GM12878 (cell line): ENCODE data around the gene ARHGEF1. TPM values are rescaled to one million over a fixed set of nuclear protein-coding genes. Genes with fewer than 3 reads are reported as not detected.

Source experiments
- ATAC-seq: fragments of 200-7000 bp; cut with Tn5 transposase; 3 replicates; pipeline ENCODE4 v1.9.1; 2020; ENCODE audit warnings: mild to moderate bottlenecking, moderate library complexity
- BruUV-seq: library from RNA; stranded (reverse); fragments of 400-500 nt; replicated peaks from 2 replicates; lab custom pipeline; 2021; lab: Mats Ljungman, UMichigan
- CTCF ChIA-PET: fragments of 300-600 bp; sonication (Branson Sonifier 250); formaldehyde crosslinking; extraction: SDS; loops from one replicate; lab custom pipeline; 2021; ENCODE audit warnings: inconsistent platforms; lab: Yijun Ruan, JAX
- POLR2A ChIA-PET: fragments of 350-600 bp; formaldehyde crosslinking; extraction: SDS; loops from one replicate; lab custom pipeline; 2021; ENCODE audit warnings: inconsistent platforms; lab: Charles Lee
- RAD21 ChIA-PET: fragments of 300-600 bp; sonication (Branson Sonifier 250); formaldehyde crosslinking; loops from one replicate; lab custom pipeline; 2023; ENCODE audit warnings: antibody characterized with exemption; ENCODE audit not compliant: unreplicated experiment; lab: Charles Lee
- SMC1A ChIA-PET: fragments of 300-600 bp; sonication (Branson Sonifier 250); formaldehyde crosslinking; loops from one replicate; lab custom pipeline; 2023; ENCODE audit not compliant: unreplicated experiment, uncharacterized antibody; lab: Charles Lee
- DNase-seq: peaks from one replicate; pipeline ENCODE4 v3.0.0-alpha.2; 2011; ENCODE audit warnings: low read depth, low spot score
- FAIRE-seq: peaks from 3 replicates; lab custom pipeline; 2011; peaks lifted over from hg19 to GRCh38; lab: Jason Lieb, UNC
- H2AFZ ChIP-seq: 2 replicates; pipeline ENCODE4 v1.6.0; 2011; ENCODE audit warnings: low read depth, low read length, control low read depth; ENCODE audit not compliant: control insufficient read depth
- H3K27ac ChIP-seq: 2 replicates; pipeline ENCODE4 v1.5.1; 2011; ENCODE audit warnings: control low read depth; ENCODE audit not compliant: control insufficient read depth, insufficient read depth
- H3K27me3 ChIP-seq, 2 experiments: replicated peaks in 1 of 2; 2 replicates each; pipeline versions ENCODE4 v1.6.0 to v1.6.1; 2011; ENCODE audit warnings: low read length in 1 of 2; ENCODE audit not compliant: control insufficient read depth in 2 of 2, insufficient read depth in 2 of 2
- H3K36me3 ChIP-seq, 2 experiments: 2 replicates each; pipeline ENCODE4 v1.5.1; 2011; ENCODE audit warnings: low read length in 1 of 2; ENCODE audit not compliant: control insufficient read depth in 2 of 2, insufficient read depth in 2 of 2
- H3K4me1 ChIP-seq: 2 replicates; pipeline ENCODE4 v1.6.1; 2011; ENCODE audit warnings: mild to moderate bottlenecking, low read length, moderate library complexity, mixed read lengths; ENCODE audit not compliant: control insufficient read depth, insufficient read depth
- H3K4me2 ChIP-seq: 2 replicates; pipeline ENCODE4 v1.6.0; 2011; ENCODE audit warnings: control low read depth; ENCODE audit not compliant: control insufficient read depth, insufficient read depth
- H3K4me3 ChIP-seq: fragments of 200-600 bp; sonication (generic); 2 replicates; pipeline ENCODE4 v1.5.1; 2016
- H3K79me2 ChIP-seq: 2 replicates; pipeline ENCODE4 v1.6.0; 2011; ENCODE audit warnings: low read length; ENCODE audit not compliant: control insufficient read depth, insufficient read depth
- H3K9ac ChIP-seq: 2 replicates; pipeline ENCODE4 v1.8.0; 2011; ENCODE audit warnings: low read length, control low read depth, mixed read lengths; ENCODE audit not compliant: control insufficient read depth, insufficient read depth
- H3K9me3 ChIP-seq: replicated peaks from 3 replicates; pipeline ENCODE4 v1.5.1; 2011; ENCODE audit warnings: mild to moderate bottlenecking, low read length; ENCODE audit not compliant: control insufficient read depth, insufficient read depth
- H4K20me1 ChIP-seq: 2 replicates; pipeline ENCODE4 v1.6.0; 2011; ENCODE audit not compliant: control insufficient read depth, insufficient read depth
- KLF5 ChIP-seq: fragments of 450-650 bp; IDR thresholded peaks from 2 replicates; pipeline ENCODE4 v1.6.1; 2014; ENCODE audit warnings: mild to moderate bottlenecking; ENCODE audit not compliant: partially characterized antibody
- MTA3 ChIP-seq: IDR thresholded peaks from 2 replicates; pipeline ENCODE4 v1.6.1; 2012; ENCODE audit warnings: low read length, inconsistent platforms, borderline replicate concordance
- MXI1 ChIP-seq: fragments of 150-350 bp; IDR thresholded peaks from 2 replicates; pipeline ENCODE4 v1.6.1; 2011; ENCODE audit warnings: low read depth, mild to moderate bottlenecking, inconsistent platforms, low read length, improper control_type of control experiment
- NBN ChIP-seq: fragments of 450-650 bp; IDR thresholded peaks from 2 replicates; pipeline ENCODE4 v1.6.1; 2016
- PRDM15 ChIP-seq: fragments of 450-650 bp; formaldehyde crosslinking; IDR thresholded peaks from 2 replicates; pipeline ENCODE4 v1.4.0; 2020; ENCODE audit warnings: mild to moderate bottlenecking, moderate library complexity
- RAD21 ChIP-seq: IDR thresholded peaks from 2 replicates; pipeline ENCODE4 v1.6.1; 2011; ENCODE audit warnings: mild to moderate bottlenecking, low read depth, low read length, moderate library complexity; ENCODE audit not compliant: insufficient read depth
- RUNX3 ChIP-seq: IDR thresholded peaks from 2 replicates; pipeline ENCODE4 v1.6.1; 2012; ENCODE audit warnings: low read length, inconsistent platforms
- SPI1 ChIP-seq: IDR thresholded peaks from 2 replicates; pipeline ENCODE4 v1.6.1; 2011; ENCODE audit warnings: low read depth, mild to moderate bottlenecking, low read length, moderate library complexity, borderline replicate concordance; ENCODE audit not compliant: insufficient read depth
- TCF7 ChIP-seq: IDR thresholded peaks from 2 replicates; pipeline ENCODE4 v1.6.1; 2014; ENCODE audit warnings: antibody characterized with exemption, borderline replicate concordance
- ZSCAN29 ChIP-seq: fragments of 450-650 bp; IDR thresholded peaks from 2 replicates; pipeline ENCODE4 v1.6.1; 2017; ENCODE audit warnings: mild to moderate bottlenecking, moderate library complexity
- WGBS: methylation state at CpG from one replicate; pipeline ENCODE4 v1.1.6; 2016; ENCODE audit warnings: low lambda C conversion rate; ENCODE audit not compliant: insufficient replicate concordance, insufficient coverage; ENCODE audit errors: missing lambda C conversion rate; 5-methylcytosine and 5-hydroxymethylcytosine counted together
- in situ Hi-C: fragments of 300-500 bp; cut with MboI; formaldehyde crosslinking; loops from 9 replicates; pipeline ENCODE4 v1.14.3; 2018; ENCODE audit warnings: mixed read lengths
- intact Hi-C: fragments of 100-400 bp; cut with micrococcal nuclease; formaldehyde crosslinking; loops from one replicate; pipeline ENCODE4 v1.14.2; 2022; ENCODE audit not compliant: unreplicated experiment
- polyA plus RNA-seq, 11 experiments: library from polyadenylated mRNA; depleted of rRNA in 4 of 11; unstranded in 6 of 11; stranded (reverse) in 5 of 11; fragments of >200 nt; fragmentation: Nextera tagmentation in 4 of 11; fragmentation: Illumina TruSeq in 1 of 11; extraction: Ambion mirVana in 4 of 11; extraction: Trizol in 1 of 11; gene quantifications; 1 replicate in 1 of 11; 2 replicates in 10 of 11; pipeline versions ENCODE4 v1.2.1 to v1.2.3, GENCODE V29; 2011 to 2016; ENCODE audit warnings: inconsistent platforms in 2 of 11, missing spikeins in 2 of 11, low read depth in 1 of 11
- total RNA-seq, 4 experiments: library from RNA; depleted of rRNA in 3 of 4; stranded (reverse); fragments of >200 nt in 3 of 4; fragmentation: Illumina TruSeq in 1 of 4; extraction: Trizol in 1 of 4; gene quantifications; 2 replicates each; pipeline versions ENCODE4 v1.2.1 to v1.2.3, GENCODE V29; 2013 to 2021
- TF ChIP-seq, protein P1 (sequence below): IDR thresholded peaks from 2 replicates; pipeline ENCODE4 v1.6.1; 2012; ENCODE audit warnings: low read depth, low read length, improper control_type of control experiment

Gene ARHGEF1
- total and polyA plus RNA-seq, 10 of the 15 experiments (the other 5 are each of a cell fraction or from before 2014, with no cell fraction given): 1.2 to 207 (median 53.9) TPM

DNA sequence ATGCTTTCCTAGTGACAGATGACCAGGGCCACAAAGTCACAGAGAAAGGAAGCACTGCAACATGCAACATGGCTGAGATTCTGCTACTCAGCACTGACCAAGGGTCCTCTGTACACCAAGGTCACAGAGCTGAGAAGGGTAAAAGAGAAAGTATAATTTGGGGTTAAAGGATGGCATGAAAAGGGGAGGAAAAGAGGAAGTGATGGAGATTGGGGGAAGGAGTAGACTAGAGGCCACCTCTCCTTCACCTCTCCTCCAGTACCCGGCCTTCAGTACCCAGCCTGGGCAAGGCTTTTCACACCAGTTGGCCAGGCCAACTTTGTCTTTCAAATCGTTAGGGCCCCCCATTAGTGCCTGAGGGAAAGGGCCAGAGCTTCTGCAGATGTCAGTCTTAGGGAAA, 29.2 kb upstream of the ARHGEF1 start:
- Histone ChIP-seq H3K27ac (no peak overlapping the region), H3K79me2 (no peaks in the 10 kb centered on the region), H3K9me3 (no peaks in the 10 kb centered on the region; the same call in 2 of the 3 replicates), H3K4me2 (no peak overlapping the region), H3K36me3 (no peaks in the 10 kb centered on the region), H3K9ac (no peak overlapping the region), H3K27me3 (peaks cover 0 to 8% of the 10 kb centered on the region in 2 experiments; a peak in 3 of 4 replicates), H3K4me1 (no peaks in the 10 kb centered on the region), H4K20me1 (no peaks in the 10 kb centered on the region), H2AFZ (no peak overlapping the region), H3K4me3 (no peak overlapping the region)
- in situ Hi-C loops: no loop called here
- no peak for TF ChIP-seq NBN
- peak; percentile 52 for TF ChIP-seq SPI1
- FAIRE-seq (no peak), ATAC-seq (no peak; the same call in 2 of the 3 replicates), DNase-seq (no peak)
- 0% methylated on average over 2 of the region's 2 CpGs for WGBS
- SMC1A ChIA-PET: no interaction called here
- intact Hi-C loops: no loop called here
- CTCF ChIA-PET: interaction anchor here (1.3 to 4.5 kb wide), 2 partner anchors 18 to 60 kb away, joined by 3 to 24 read pairs; no protein-coding TSS in a partner anchor
- RAD21 ChIA-PET: no interaction called here
- no TSS peak for BruUV-seq
- POLR2A ChIA-PET: no interaction called here

DNA sequence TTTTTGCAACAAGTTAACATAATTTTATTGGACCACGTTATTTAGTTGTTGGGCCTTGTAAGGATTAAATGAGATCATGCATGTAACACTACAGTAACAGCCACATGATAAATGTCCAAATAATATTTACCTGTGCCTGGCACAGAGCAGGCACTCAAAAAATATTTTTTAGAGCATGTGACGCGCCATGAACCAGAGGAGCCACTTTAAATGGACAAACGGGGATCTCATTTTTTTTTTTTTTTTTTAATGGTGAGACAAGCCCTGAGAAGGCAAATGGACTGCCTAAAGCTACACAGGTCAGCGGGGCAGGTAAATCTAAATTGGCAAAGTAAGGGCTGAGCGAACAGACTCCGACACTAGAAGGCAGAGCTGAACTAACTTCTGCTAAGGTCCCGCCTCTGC, 23.8 kb upstream of the ARHGEF1 start:
- no peak overlapping the region; the same call in 1 of the 2 replicates for H3K9ac ChIP-seq
- peak overlapping the region; percentile 41; the same call in 1 of the 2 replicates for H3K4me3 ChIP-seq
- ATAC-seq (no peak), DNase-seq (no peak), FAIRE-seq (no peak)
- 4% methylated on average over 8 of the region's 8 CpGs for WGBS
- H3K36me3 ChIP-seq: peaks cover 20 to 21% of the 10 kb centered on the region in 2 experiments
- intact Hi-C loops (no loop called here), in situ Hi-C loops (no loop called here)
- H4K20me1 ChIP-seq: peaks cover 4% of the 10 kb centered on the region
- peaks cover 43% of the 10 kb centered on the region for H3K79me2 ChIP-seq
- H2AFZ ChIP-seq: peak overlapping the region; percentile 64
- ChIA-PET SMC1A (interaction anchor here (0.6 to 4.9 kb wide), 14 partner anchors 9 to 377 kb away, joined by 3 to 47 read pairs (median 6); partner anchors contain the start of genes ARHGEF1 and CD79A), RAD21 (interaction anchor here (1.1 to 4.4 kb wide), 11 partner anchors 9 to 100 kb away, joined by 3 to 57 read pairs (median 11); partner anchors contain the start of genes CD79A and RABAC1), CTCF (interaction anchor here (0.8 to 4.6 kb wide), 17 partner anchors 9 to 217 kb away, joined by 3 to 85 read pairs (median 6); partner anchors contain the start of genes CD79A, RABAC1 and ZNF574), POLR2A (interaction anchor here (0.9 to 4.3 kb wide), 8 partner anchors 12 to 537 kb away, joined by 3 to 46 read pairs (median 17); partner anchors contain the start of genes CD79A and RABAC1)
- H3K27ac ChIP-seq: peak overlapping the region; percentile 98; the same call in 1 of the 2 replicates
- no TSS peak for BruUV-seq
- H3K27me3 ChIP-seq: no peaks in the 10 kb centered on the region
- peak overlapping the region; percentile 72 for H3K4me2 ChIP-seq
- peaks cover 18% of the 10 kb centered on the region for H3K4me1 ChIP-seq
- H3K9me3 ChIP-seq: no peaks in the 10 kb centered on the region; the same call in 2 of the 3 replicates
- TF ChIP-seq, protein P1, sequence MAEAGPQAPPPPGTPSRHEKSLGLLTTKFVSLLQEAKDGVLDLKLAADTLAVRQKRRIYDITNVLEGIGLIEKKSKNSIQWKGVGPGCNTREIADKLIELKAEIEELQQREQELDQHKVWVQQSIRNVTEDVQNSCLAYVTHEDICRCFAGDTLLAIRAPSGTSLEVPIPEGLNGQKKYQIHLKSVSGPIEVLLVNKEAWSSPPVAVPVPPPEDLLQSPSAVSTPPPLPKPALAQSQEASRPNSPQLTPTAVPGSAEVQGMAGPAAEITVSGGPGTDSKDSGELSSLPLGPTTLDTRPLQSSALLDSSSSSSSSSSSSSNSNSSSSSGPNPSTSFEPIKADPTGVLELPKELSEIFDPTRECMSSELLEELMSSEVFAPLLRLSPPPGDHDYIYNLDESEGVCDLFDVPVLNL: no peak
- TF ChIP-seq RUNX3: no peak
- TF ChIP-seq MXI1: no peak
- no peak for TF ChIP-seq TCF7
- no peak for TF ChIP-seq MTA3
- no peak for TF ChIP-seq PRDM15 (CRISPR knock-in tag)
- TF ChIP-seq KLF5: no peak
- no peak for TF ChIP-seq ZSCAN29
- peak; percentile 43; the same call in 1 of the 2 replicates for TF ChIP-seq RAD21
